ENCODE measurements around the gene PLCH2. TPM values are rescaled to one million over a fixed set of nuclear protein-coding genes. Genes with fewer than 3 reads are reported as not detected.

PLCH2 gene
- total and polyA plus RNA-seq, 11 donors, result 0.04 to 1.0 (median 0.35) TPM; not detected in 4

DNA sequence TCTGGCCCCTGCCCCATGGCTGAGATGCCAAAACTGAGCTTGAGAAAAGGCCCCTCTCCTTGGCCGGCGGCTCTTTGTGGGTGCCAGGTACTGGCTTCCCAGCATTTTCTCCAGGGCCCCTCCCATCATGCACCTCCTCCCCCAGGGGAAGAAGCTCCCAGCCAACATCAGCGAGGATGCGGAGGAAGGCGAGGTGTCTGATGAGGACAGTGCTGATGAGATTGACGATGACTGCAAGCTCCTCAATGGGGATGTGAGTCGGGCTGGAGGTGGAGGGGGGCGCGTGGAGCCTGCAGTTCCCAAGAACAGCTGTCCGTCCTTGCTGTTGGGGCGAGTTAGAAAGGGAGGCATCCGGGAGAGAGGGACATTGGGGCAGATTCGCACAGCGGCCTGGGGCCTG, 13.5 kb downstream of the PLCH2 start:
- intact Hi-C loops (cut with DNase I), result no loop called here

DNA sequence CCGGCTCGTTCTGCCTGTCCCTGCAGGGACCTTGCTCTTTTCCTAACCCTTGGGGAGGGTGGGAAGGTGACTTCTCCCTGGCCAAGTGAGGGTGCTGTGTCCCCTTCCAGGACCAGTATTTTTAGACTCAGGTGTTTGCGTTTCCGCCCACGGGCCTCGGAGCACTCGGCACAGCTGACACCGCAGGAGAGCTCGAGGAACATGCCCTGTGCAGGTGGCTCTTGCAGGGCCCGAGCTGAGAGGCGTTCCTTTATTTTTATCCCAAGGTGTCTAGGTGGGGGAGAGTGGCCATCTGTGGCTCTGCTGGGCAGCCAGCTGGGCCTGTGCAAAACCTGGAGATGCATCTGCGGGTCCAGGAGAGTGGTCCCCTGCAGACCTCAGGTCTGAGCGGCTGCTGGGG, 16.0 kb downstream of the PLCH2 start:
- Histone ChIP-seq H3K9me3 (peaks cover 0 to 16% (median 6%) of the 10 kb centered on the region in 12 donors), H3K4me3 (no peak overlapping the region), H3K27me3 (peaks cover 0 to 9% (median 0%) of the 10 kb centered on the region in 9 donors), H3K36me3 (no peaks in the 10 kb centered on the region), H3K27ac (no peak overlapping the region), H3K4me1 (no peaks in the 10 kb centered on the region)
- no peak for TF ChIP-seq POLR2A (IDR thresholded peaks at IDR 0.05)
- TF ChIP-seq, protein P1, sequence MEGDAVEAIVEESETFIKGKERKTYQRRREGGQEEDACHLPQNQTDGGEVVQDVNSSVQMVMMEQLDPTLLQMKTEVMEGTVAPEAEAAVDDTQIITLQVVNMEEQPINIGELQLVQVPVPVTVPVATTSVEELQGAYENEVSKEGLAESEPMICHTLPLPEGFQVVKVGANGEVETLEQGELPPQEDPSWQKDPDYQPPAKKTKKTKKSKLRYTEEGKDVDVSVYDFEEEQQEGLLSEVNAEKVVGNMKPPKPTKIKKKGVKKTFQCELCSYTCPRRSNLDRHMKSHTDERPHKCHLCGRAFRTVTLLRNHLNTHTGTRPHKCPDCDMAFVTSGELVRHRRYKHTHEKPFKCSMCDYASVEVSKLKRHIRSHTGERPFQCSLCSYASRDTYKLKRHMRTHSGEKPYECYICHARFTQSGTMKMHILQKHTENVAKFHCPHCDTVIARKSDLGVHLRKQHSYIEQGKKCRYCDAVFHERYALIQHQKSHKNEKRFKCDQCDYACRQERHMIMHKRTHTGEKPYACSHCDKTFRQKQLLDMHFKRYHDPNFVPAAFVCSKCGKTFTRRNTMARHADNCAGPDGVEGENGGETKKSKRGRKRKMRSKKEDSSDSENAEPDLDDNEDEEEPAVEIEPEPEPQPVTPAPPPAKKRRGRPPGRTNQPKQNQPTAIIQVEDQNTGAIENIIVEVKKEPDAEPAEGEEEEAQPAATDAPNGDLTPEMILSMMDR (IDR thresholded peaks at IDR 0.05), result no peak
- intact Hi-C loops (cut with DNase I), result no loop called here
- DNase-seq (no peak), ATAC-seq (no peak)
- WGBS, 4 donors, result 58 to 63% (median 60%) methylated on average over 11 to 13 of the region's 13 CpGs

More for the DNA sequence above, 13.5 kb downstream of the PLCH2 start:
- DNase-seq (no peak), ATAC-seq (no peak)
- Histone ChIP-seq H3K27ac (no peak overlapping the region), H3K36me3 (no peaks in the 10 kb centered on the region), H3K9me3 (peaks cover 0 to 16% (median 6%) of the 10 kb centered on the region in 12 donors), H3K4me3 (no peak overlapping the region), H3K27me3 (peaks cover 0 to 9% (median 0%) of the 10 kb centered on the region in 9 donors), H3K4me1 (no peaks in the 10 kb centered on the region)
- TF ChIP-seq, protein P1 (IDR thresholded peaks at IDR 0.05), result no peak
- TF ChIP-seq POLR2A (IDR thresholded peaks at IDR 0.05), result no peak
- 84 to 93% (median 87%) methylated on average over 13 to 14 of the region's 14 CpGs for WGBS, 4 donors

DNA sequence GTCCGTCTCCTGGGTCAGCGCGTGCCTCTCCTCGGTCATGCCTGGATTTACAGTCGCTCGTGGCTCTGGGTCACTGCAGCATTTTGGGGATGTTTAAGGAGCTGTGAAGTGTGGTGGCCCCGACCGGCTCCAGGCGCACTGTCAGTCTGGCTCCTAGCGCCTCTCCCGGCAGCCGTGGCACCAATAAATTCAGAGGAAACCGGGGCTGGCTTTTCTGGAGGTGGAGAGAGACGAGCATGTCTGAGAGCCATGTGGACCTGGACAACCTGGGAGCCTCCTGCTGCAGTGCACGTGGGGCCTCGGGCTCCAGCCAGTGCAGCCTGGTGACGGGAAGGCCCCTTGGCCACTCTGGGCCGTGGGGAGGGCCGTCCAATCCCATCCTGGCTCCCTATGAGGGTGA, 17.1 kb downstream of the PLCH2 start:
- ATAC-seq (no peak), DNase-seq (no peak)
- Histone ChIP-seq H3K4me1 (no peaks in the 10 kb centered on the region), H3K27me3 (peaks cover 0 to 9% (median 0%) of the 10 kb centered on the region in 9 donors), H3K4me3 (no peak overlapping the region), H3K36me3 (no peaks in the 10 kb centered on the region), H3K9me3 (peaks cover 0 to 13% (median 6%) of the 10 kb centered on the region in 12 donors), H3K27ac (no peak overlapping the region)
- TF ChIP-seq, protein P1 (IDR thresholded peaks at IDR 0.05), result no peak
- no peak for TF ChIP-seq POLR2A (IDR thresholded peaks at IDR 0.05)
- intact Hi-C loops (cut with DNase I), result no loop called here
- 55 to 76% (median 67%) methylated on average over 8 to 19 of the region's 19 CpGs for WGBS, 4 donors

DNA sequence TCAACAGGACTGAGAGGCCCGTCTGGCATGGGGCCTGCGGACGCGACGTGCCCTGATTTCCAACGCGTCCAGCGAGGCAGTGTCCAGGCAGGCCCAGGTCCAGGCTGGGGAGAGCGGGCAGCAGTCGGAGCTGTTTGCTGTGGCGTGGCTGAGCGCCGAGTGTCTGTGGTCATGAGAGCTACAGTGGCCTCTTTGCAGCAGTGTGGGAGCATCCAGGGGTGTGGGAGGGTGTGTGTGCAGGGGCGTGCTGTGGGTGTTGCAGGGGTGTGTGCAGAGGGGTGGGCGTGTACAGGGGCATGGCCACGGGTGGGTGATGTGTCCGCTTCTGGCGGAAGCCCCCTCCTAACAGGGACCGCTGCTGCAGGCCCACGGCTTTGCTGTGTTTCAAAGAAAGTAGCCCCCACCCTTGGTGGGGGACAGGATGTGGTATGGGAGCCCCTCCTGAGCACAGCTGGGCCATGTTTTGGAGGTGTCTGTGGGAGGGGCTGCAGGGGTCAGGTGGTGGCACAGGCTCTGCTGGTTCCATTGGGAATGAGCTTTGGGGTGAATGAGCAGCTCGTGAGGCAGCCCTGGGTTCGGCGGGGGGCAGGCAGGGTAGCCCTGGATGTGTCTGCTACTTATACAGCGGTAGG, 17.7 kb downstream of the PLCH2 start:
- intact Hi-C loops (cut with DNase I), result no loop called here
- 71 to 81% (median 74%) methylated on average over 7 to 24 of the region's 24 CpGs for WGBS, 4 donors

More for the DNA sequence above, 17.7 kb downstream of the PLCH2 start:
- no peak overlapping the region for H3K4me3 ChIP-seq
- H3K27me3 ChIP-seq, result peaks cover 0 to 14% (median 4%) of the 10 kb centered on the region in 9 donors
- ATAC-seq (no peak), DNase-seq (no peak)
- TF ChIP-seq, protein P1 (IDR thresholded peaks at IDR 0.05), result no peak
- no peak overlapping the region for H3K27ac ChIP-seq
- no peaks in the 10 kb centered on the region for H3K36me3 ChIP-seq
- peaks cover 0 to 7% (median 2%) of the 10 kb centered on the region in 12 donors for H3K9me3 ChIP-seq
- H3K4me1 ChIP-seq, result no peaks in the 10 kb centered on the region
